ENCODE data around the gene GLT8D2. TPM values are rescaled to one million over a fixed set of nuclear protein-coding genes. Genes with fewer than 3 reads are reported as not detected.

The GLT8D2 gene
- polyA plus RNA-seq, 2 of the 4 experiments (the other 2 are of a cell fraction): 0.27 to 0.43 TPM

- TF ChIP-seq POLR2A (IDR thresholded peaks at IDR 0.05; ENCODE audit: low read length) (peak; percentile 71), POLR2AphosphoS2 (conservative IDR thresholded peaks at IDR 0.05; ENCODE audit: low read length) (no peak), SMC3 (IDR thresholded peaks at IDR 0.05) (peak; percentile 36; the same call in 1 of the 3 replicates), ESRRA (IDR thresholded peaks at IDR 0.05; ENCODE audit: borderline replicate concordance, low read length) (no peak), NPAS2 (CRISPR knock-in tag; IDR thresholded peaks at IDR 0.05; ENCODE audit: borderline replicate concordance) (no peak), EHF (CRISPR knock-in tag; IDR thresholded peaks at IDR 0.05) (0 out of 2 replicates have a peak, but pooled peaks have one; percentile 41), NR3C1 (IDR thresholded peaks at IDR 0.05) (no peak), PHF8 (IDR thresholded peaks at IDR 0.05; ENCODE audit: borderline replicate concordance, low read depth) (peak; percentile 99), MYC (IDR thresholded peaks at IDR 0.05; ENCODE audit: borderline replicate concordance, low read length) (peak; percentile 75), USF2 (IDR thresholded peaks at IDR 0.05) (peak; percentile 98), MAZ (IDR thresholded peaks at IDR 0.05; ENCODE audit: borderline replicate concordance, low read depth, low read length) (no peak), TP53 (CRISPR knock-in tag; IDR thresholded peaks at IDR 0.05) (peak; percentile 57; the same call in 1 of the 2 replicates), JUN (IDR thresholded peaks at IDR 0.05) (peak; percentile 86 to 96), KDM1A (IDR thresholded peaks at IDR 0.05; ENCODE audit: low read depth) (0 out of 2 replicates have a peak, but pooled peaks have one; percentile 23), ZSCAN20 (CRISPR knock-in tag; IDR thresholded peaks at IDR 0.05) (no peak)
- TF ChIP-seq, protein P1, sequence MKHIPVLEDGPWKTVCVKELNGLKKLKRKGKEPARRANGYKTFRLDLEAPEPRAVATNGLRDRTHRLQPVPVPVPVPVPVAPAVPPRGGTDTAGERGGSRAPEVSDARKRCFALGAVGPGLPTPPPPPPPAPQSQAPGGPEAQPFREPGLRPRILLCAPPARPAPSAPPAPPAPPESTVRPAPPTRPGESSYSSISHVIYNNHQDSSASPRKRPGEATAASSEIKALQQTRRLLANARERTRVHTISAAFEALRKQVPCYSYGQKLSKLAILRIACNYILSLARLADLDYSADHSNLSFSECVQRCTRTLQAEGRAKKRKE (CRISPR knock-in tag; IDR thresholded peaks at IDR 0.05; ENCODE audit: low read depth): 0 out of 2 replicates have a peak, but pooled peaks have one; percentile 7
Measured at GRCh38 chr12:103965590-103966504, 84.1 kb downstream of the GLT8D2 start, which contains the start of gene TDG (continued).

DNA sequence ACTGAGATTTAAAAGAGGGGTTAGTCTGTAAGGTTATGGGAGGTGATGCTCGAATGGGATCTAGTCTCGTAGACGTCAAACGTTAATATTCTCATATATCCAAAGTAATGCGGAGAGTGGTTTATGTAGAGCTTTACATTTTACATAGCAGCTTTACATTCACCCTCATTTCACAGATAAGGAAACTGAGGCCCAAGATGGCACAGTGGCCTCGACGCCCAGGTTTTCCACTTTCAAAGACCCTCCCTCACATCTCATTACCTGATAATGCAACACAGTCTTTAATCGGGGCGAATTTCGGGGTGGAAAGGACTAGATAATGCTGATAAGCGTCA lies 84.8 kb downstream of the GLT8D2 start:
- FAIRE-seq (no peak), DNase-seq (ENCODE audit: low read depth in 1 of 2, low spot score in 1 of 2) (no peak), ATAC-seq (0 out of 6 replicates have a peak, but pooled peaks of 1 of the 2 experiments have one; percentile 0)
- Histone ChIP-seq H3K4me1 (peaks cover 29% of the 10 kb centered on the region), H3K27ac (peak overlapping the region; percentile 93 to 94), H3K9me3 (no peaks in the 10 kb centered on the region), H3K4me2 (peak overlapping the region; percentile 79), H3K4me3 (peak overlapping the region; percentile 79)
- POLR2A ChIA-PET: interaction anchor here (0.8 to 3.4 kb wide), 19 partner anchors 9 to 212 kb away, joined by 3 to 43 read pairs (median 6); partner anchors contain the start of genes GLT8D2, HCFC2, HSP90B1 and NFYB
- TF ChIP-seq FOSB (CRISPR knock-in tag; IDR thresholded peaks at IDR 0.05) (0 out of 2 replicates have a peak, but pooled peaks have one; percentile 61), CHD2 (IDR thresholded peaks at IDR 0.05; ENCODE audit: low read length, partially characterized antibody) (no peak)
- WGBS (ENCODE audit: missing lambda C conversion rate): 2% methylated on average over 11 of the region's 11 CpGs
- CTCF ChIA-PET: interaction anchor here (2.2 to 3.2 kb wide), 2 partner anchors 99 to 144 kb away, joined by 6 to 16 read pairs; partner anchors contain the start of gene HCFC2

- peak overlapping the region; percentile 93 to 94 for H3K27ac ChIP-seq
- WGBS (ENCODE audit: missing lambda C conversion rate): 18% methylated on average over 3 of the region's 3 CpGs
- H3K4me1 ChIP-seq: peaks cover 32% of the 10 kb centered on the region
- DNase-seq (ENCODE audit: low read depth in 1 of 2, low spot score in 1 of 2): no peak
- H3K4me3 ChIP-seq: peak overlapping the region; percentile 79
- no peak for FAIRE-seq
- no peak for ATAC-seq
- H3K4me2 ChIP-seq: peak overlapping the region; percentile 79
- ChIA-PET CTCF (interaction anchor here (1.5 to 3.2 kb wide), 3 partner anchors 11 to 144 kb away, joined by 3 to 16 read pairs (median 6); partner anchors contain the start of gene HCFC2), POLR2A (interaction anchor here (1.5 to 3.4 kb wide), 7 partner anchors 9 to 144 kb away, joined by 5 to 43 read pairs (median 17); partner anchors contain the start of genes GLT8D2, HCFC2, HSP90B1 and NT5DC3)
- H3K9me3 ChIP-seq: no peaks in the 10 kb centered on the region
- TF ChIP-seq FOSB (CRISPR knock-in tag; IDR thresholded peaks at IDR 0.05) (no peak), ZC3H11A (IDR thresholded peaks at IDR 0.05) (no peak), SREBF2 (IDR thresholded peaks at IDR 0.05) (no peak), TP53 (CRISPR knock-in tag; IDR thresholded peaks at IDR 0.05) (no peak), MAZ (IDR thresholded peaks at IDR 0.05; ENCODE audit: borderline replicate concordance, low read depth, low read length) (no peak), RARB (CRISPR knock-in tag; IDR thresholded peaks at IDR 0.05) (no peak), EHF (CRISPR knock-in tag; IDR thresholded peaks at IDR 0.05) (no peak), KDM5A (IDR thresholded peaks at IDR 0.05) (no peak), MYC (IDR thresholded peaks at IDR 0.05; ENCODE audit: borderline replicate concordance, low read length) (no peak), RFX5 (IDR thresholded peaks at IDR 0.05) (no peak), PHF8 (IDR thresholded peaks at IDR 0.05; ENCODE audit: borderline replicate concordance, low read depth) (no peak; the same call in 1 of the 2 replicates), HDAC2 (IDR thresholded peaks at IDR 0.05) (no peak), HOXB5 (CRISPR knock-in tag; IDR thresholded peaks at IDR 0.05) (no peak), FOXS1 (CRISPR knock-in tag; IDR thresholded peaks at IDR 0.05) (no peak)
- TF ChIP-seq, protein P2, sequence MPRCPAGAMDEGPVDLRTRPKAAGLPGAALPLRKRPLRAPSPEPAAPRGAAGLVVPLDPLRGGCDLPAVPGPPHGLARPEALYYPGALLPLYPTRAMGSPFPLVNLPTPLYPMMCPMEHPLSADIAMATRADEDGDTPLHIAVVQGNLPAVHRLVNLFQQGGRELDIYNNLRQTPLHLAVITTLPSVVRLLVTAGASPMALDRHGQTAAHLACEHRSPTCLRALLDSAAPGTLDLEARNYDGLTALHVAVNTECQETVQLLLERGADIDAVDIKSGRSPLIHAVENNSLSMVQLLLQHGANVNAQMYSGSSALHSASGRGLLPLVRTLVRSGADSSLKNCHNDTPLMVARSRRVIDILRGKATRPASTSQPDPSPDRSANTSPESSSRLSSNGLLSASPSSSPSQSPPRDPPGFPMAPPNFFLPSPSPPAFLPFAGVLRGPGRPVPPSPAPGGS (IDR thresholded peaks at IDR 0.05): no peak
Measured at GRCh38 chr12:103964805-103965204, 85.2 kb downstream of the GLT8D2 start.
